Liver (tissue), 9 donors: Measurements from ENCODE around the gene KRT36. TPM values are rescaled to one million over a fixed set of nuclear protein-coding genes. Genes with fewer than 3 reads are reported as not detected.

Source experiments
- DNase-seq: peaks from one replicate; pipeline ENCODE4 v3.0.0-alpha.2; 2017; ENCODE audit warnings: low spot score
- H3K27ac ChIP-seq, 2 donors: one replicate each; pipeline ENCODE4 v1.7.0; 2013; ENCODE audit warnings: inconsistent platforms in 2 of 2, low read length in 2 of 2, control low read depth in 1 of 2, low read depth in 1 of 2, mild to moderate bottlenecking in 1 of 2
- H3K27me3 ChIP-seq, 4 donors: one replicate each; pipeline versions ENCODE4 v1.6.1 to v1.7.0; 2013; ENCODE audit warnings: low read length in 3 of 4, inconsistent platforms in 1 of 4, mild to moderate bottlenecking in 1 of 4, moderate library complexity in 1 of 4; ENCODE audit not compliant: control insufficient read depth in 4 of 4, insufficient read depth in 4 of 4
- H3K36me3 ChIP-seq, 4 donors: one replicate each; pipeline versions ENCODE4 v1.6.1 to v1.7.0; 2013; ENCODE audit warnings: low read length in 3 of 4, mild to moderate bottlenecking in 3 of 4, low read depth in 1 of 4, moderate library complexity in 1 of 4; ENCODE audit not compliant: control insufficient read depth in 4 of 4, insufficient read depth in 3 of 4
- H3K4me1 ChIP-seq, 4 donors: one replicate each; pipeline versions ENCODE4 v1.6.1 to v1.7.0; 2013; ENCODE audit warnings: low read length in 3 of 4, mild to moderate bottlenecking in 3 of 4, moderate library complexity in 1 of 4; ENCODE audit not compliant: control insufficient read depth in 4 of 4, insufficient read depth in 4 of 4
- H3K4me3 ChIP-seq, 3 donors: one replicate each; pipeline versions ENCODE4 v1.6.1 to v1.7.0; 2013; ENCODE audit warnings: low read length in 3 of 3, control low read depth in 1 of 3, low read depth in 1 of 3, mild to moderate bottlenecking in 1 of 3
- H3K9ac ChIP-seq, 2 donors: one replicate each; pipeline ENCODE4 v1.7.0; 2013; ENCODE audit warnings: low read length in 2 of 2, mild to moderate bottlenecking in 2 of 2, moderate library complexity in 2 of 2, control low read depth in 1 of 2, low read depth in 1 of 2
- H3K9me3 ChIP-seq, 4 donors: one replicate each; pipeline versions ENCODE4 v1.6.1 to v1.7.0; 2013; ENCODE audit warnings: low read length in 3 of 4; ENCODE audit not compliant: control insufficient read depth in 4 of 4
- CTCF ChIP-seq: fragments of 150-350 bp; IDR thresholded peaks from 2 replicates; pipeline ENCODE4 v1.5.1; 2017; ENCODE audit warnings: improper control_type of control experiment, low read depth, low read length; ENCODE audit not compliant: missing input control
- EGR1 ChIP-seq, 2 donors: IDR thresholded peaks; 2 replicates each; pipeline ENCODE4 v1.6.1; 2016 to 2018; ENCODE audit warnings: antibody characterized with exemption in 2 of 2, low read depth in 2 of 2
- FOXA1 ChIP-seq: IDR thresholded peaks from 2 replicates; pipeline ENCODE4 v1.6.1; 2016; ENCODE audit warnings: antibody characterized with exemption
- FOXA2 ChIP-seq: IDR thresholded peaks from 2 replicates; pipeline ENCODE4 v1.6.1; 2016; ENCODE audit warnings: antibody characterized with exemption
- GABPA ChIP-seq, 2 donors: IDR thresholded peaks in 1 of 2; conservative IDR thresholded peaks in 1 of 2; 2 replicates each; pipeline ENCODE4 v1.6.1; 2016; ENCODE audit warnings: antibody characterized with exemption in 2 of 2, mild to moderate bottlenecking in 1 of 2, moderate library complexity in 1 of 2
- HNF4A ChIP-seq, 2 donors: conservative IDR thresholded peaks; 2 replicates each; pipeline ENCODE4 v1.6.1; 2016; ENCODE audit warnings: antibody characterized with exemption in 2 of 2, mild to moderate bottlenecking in 2 of 2
- HNF4G ChIP-seq: IDR thresholded peaks from 2 replicates; pipeline ENCODE4 v1.6.1; 2016; ENCODE audit warnings: antibody characterized with exemption
- JUND ChIP-seq, 2 donors: IDR thresholded peaks; 2 replicates each; pipeline ENCODE4 v1.6.1; 2016; ENCODE audit warnings: antibody characterized with exemption in 2 of 2
- MAX ChIP-seq: IDR thresholded peaks from 2 replicates; pipeline ENCODE4 v1.6.1; 2016; ENCODE audit warnings: antibody characterized with exemption
- NR2F2 ChIP-seq: IDR thresholded peaks from 2 replicates; pipeline ENCODE4 v1.6.1; 2016; ENCODE audit warnings: antibody characterized with exemption
- RAD21 ChIP-seq, 2 donors: IDR thresholded peaks; 2 replicates each; pipeline ENCODE4 v1.6.1; 2016; ENCODE audit warnings: antibody characterized with exemption in 2 of 2, mild to moderate bottlenecking in 2 of 2
- REST ChIP-seq: IDR thresholded peaks from 2 replicates; pipeline ENCODE4 v1.6.1; 2016; ENCODE audit warnings: antibody characterized with exemption, mild to moderate bottlenecking
- RXRA ChIP-seq, 2 donors: IDR thresholded peaks; 2 replicates each; pipeline ENCODE4 v1.6.1; 2017 to 2018; ENCODE audit warnings: antibody characterized with exemption in 2 of 2, mild to moderate bottlenecking in 1 of 2
- SP1 ChIP-seq: IDR thresholded peaks from 2 replicates; pipeline ENCODE4 v1.6.1; 2018; ENCODE audit warnings: antibody characterized with exemption, mild to moderate bottlenecking
- TAF1 ChIP-seq: conservative IDR thresholded peaks from 2 replicates; pipeline ENCODE4 v1.6.1; 2016; ENCODE audit warnings: antibody characterized with exemption, mild to moderate bottlenecking
- YY1 ChIP-seq: IDR thresholded peaks from 2 replicates; pipeline ENCODE4 v1.6.1; 2016; ENCODE audit warnings: antibody characterized with exemption, mild to moderate bottlenecking
- ZBTB33 ChIP-seq: IDR thresholded peaks from 2 replicates; pipeline ENCODE4 v1.6.1; 2016; ENCODE audit warnings: antibody characterized with exemption
- WGBS: extraction: QIAGEN DNeasy Blood & Tissue Kit; methylation state at CpG from one replicate; pipeline ENCODE4 v1.1.7; 2013; 5-methylcytosine and 5-hydroxymethylcytosine counted together
- polyA plus RNA-seq, 2 donors: library from polyadenylated mRNA; stranded (reverse) in 1 of 2; unstranded in 1 of 2; fragments of 200-250 nt in 1 of 2; fragments of >200 nt in 1 of 2; fragmentation: Nextera tagmentation in 1 of 2; extraction: Ambion mirVana in 1 of 2; gene quantifications; one replicate each; pipeline versions ENCODE4 v1.2.1 to v1.2.3, GENCODE V29; 2013 to 2015
- total RNA-seq, 2 donors: library from RNA; depleted of rRNA; stranded (reverse); fragments of >200 nt; gene quantifications; one replicate each; pipeline ENCODE4 v1.2.3, GENCODE V29; 2014
- donor health status: healthy.
- donor health status: healthy.
- donor health status: healthy.
- donor health status: healthy.
- donor health status: healthy.

Gene KRT36
- total and polyA plus RNA-seq, 4 donors: 0.05 TPM; not detected in 3

GRCh38 chr17:41491476-41491875, 1.8 kb upstream of the KRT36 start:
- no peak for DNase-seq
- no peaks in the 10 kb centered on the region for H3K36me3 ChIP-seq
- no peak overlapping the region for H3K27ac ChIP-seq
- H3K4me3 ChIP-seq: no peak overlapping the region
- TF ChIP-seq YY1 (no peak), HNF4G (no peak), SP1 (no peak), NR2F2 (no peak), REST (no peak), CTCF (no peak), HNF4A (conservative IDR thresholded peaks at IDR 0.05) (no peak), JUND (IDR thresholded peaks at IDR 0.05) (no peak)
- no peaks in the 10 kb centered on the region for H3K27me3 ChIP-seq
- H3K4me1 ChIP-seq: peaks cover 0 to 2% (median 1%) of the 10 kb centered on the region in 4 donors
- no peak overlapping the region for H3K9ac ChIP-seq
- no peaks in the 10 kb centered on the region for H3K9me3 ChIP-seq
- 78% methylated on average over 2 of the region's 2 CpGs for WGBS

- Histone ChIP-seq H3K36me3 (no peaks in the 10 kb centered on the region), H3K9me3 (no peaks in the 10 kb centered on the region), H3K27ac (no peak overlapping the region), H3K4me1 (peaks cover 0 to 2% (median 1%) of the 10 kb centered on the region in 4 donors), H3K9ac (no peak overlapping the region), H3K4me3 (no peak overlapping the region), H3K27me3 (no peaks in the 10 kb centered on the region)
- 65% methylated on average over 10 of the region's 10 CpGs for WGBS
- no peak for DNase-seq
- no peak for TF ChIP-seq TAF1
- no peak for TF ChIP-seq ZBTB33
- no peak for TF ChIP-seq RXRA (IDR thresholded peaks at IDR 0.05)
- no peak for TF ChIP-seq EGR1 (IDR thresholded peaks at IDR 0.05; ENCODE audit: low read depth in 2 of 2)
- TF ChIP-seq FOXA1: no peak
- no peak for TF ChIP-seq YY1
- no peak for TF ChIP-seq HNF4A (conservative IDR thresholded peaks at IDR 0.05)
- no peak for TF ChIP-seq FOXA2
- no peak for TF ChIP-seq RAD21 (IDR thresholded peaks at IDR 0.05)
- TF ChIP-seq HNF4G: no peak
- TF ChIP-seq JUND (IDR thresholded peaks at IDR 0.05): no peak
- no peak for TF ChIP-seq REST
- TF ChIP-seq GABPA (IDR thresholded peaks at IDR 0.05 in 1 of 2, conservative IDR thresholded peaks at IDR 0.05 in 1 of 2): no peak
- TF ChIP-seq MAX: no peak
- no peak for TF ChIP-seq NR2F2
Measured at GRCh38 chr17:41490000-41490990, 585 bp upstream of the KRT36 start.
